Liver (tissue), 9 donors: ENCODE data around the gene PSMD1. TPM values are rescaled to one million over a fixed set of nuclear protein-coding genes. Genes with fewer than 3 reads are reported as not detected.
A peak's percentile ranks its signal among the peaks of the same experiment; 100 is the strongest.

ENCODE experiments used
- DNase-seq: peaks from one replicate; pipeline ENCODE4 v3.0.0-alpha.2; 2017; ENCODE audit warnings: low spot score
- H3K27ac ChIP-seq, 2 donors: one replicate each; pipeline ENCODE4 v1.7.0; 2013; ENCODE audit warnings: inconsistent platforms in 2 of 2, low read length in 2 of 2, control low read depth in 1 of 2, low read depth in 1 of 2, mild to moderate bottlenecking in 1 of 2
- H3K27me3 ChIP-seq, 4 donors: one replicate each; pipeline versions ENCODE4 v1.6.1 to v1.7.0; 2013; ENCODE audit warnings: low read length in 3 of 4, inconsistent platforms in 1 of 4, mild to moderate bottlenecking in 1 of 4, moderate library complexity in 1 of 4; ENCODE audit not compliant: control insufficient read depth in 4 of 4, insufficient read depth in 4 of 4
- H3K36me3 ChIP-seq, 4 donors: one replicate each; pipeline versions ENCODE4 v1.6.1 to v1.7.0; 2013; ENCODE audit warnings: low read length in 3 of 4, mild to moderate bottlenecking in 3 of 4, low read depth in 1 of 4, moderate library complexity in 1 of 4; ENCODE audit not compliant: control insufficient read depth in 4 of 4, insufficient read depth in 3 of 4
- H3K4me1 ChIP-seq, 4 donors: one replicate each; pipeline versions ENCODE4 v1.6.1 to v1.7.0; 2013; ENCODE audit warnings: low read length in 3 of 4, mild to moderate bottlenecking in 3 of 4, moderate library complexity in 1 of 4; ENCODE audit not compliant: control insufficient read depth in 4 of 4, insufficient read depth in 4 of 4
- H3K4me3 ChIP-seq, 3 donors: one replicate each; pipeline versions ENCODE4 v1.6.1 to v1.7.0; 2013; ENCODE audit warnings: low read length in 3 of 3, control low read depth in 1 of 3, low read depth in 1 of 3, mild to moderate bottlenecking in 1 of 3
- H3K9ac ChIP-seq, 2 donors: one replicate each; pipeline ENCODE4 v1.7.0; 2013; ENCODE audit warnings: low read length in 2 of 2, mild to moderate bottlenecking in 2 of 2, moderate library complexity in 2 of 2, control low read depth in 1 of 2, low read depth in 1 of 2
- H3K9me3 ChIP-seq, 4 donors: one replicate each; pipeline versions ENCODE4 v1.6.1 to v1.7.0; 2013; ENCODE audit warnings: low read length in 3 of 4; ENCODE audit not compliant: control insufficient read depth in 4 of 4
- ATF3 ChIP-seq: IDR thresholded peaks from 2 replicates; pipeline ENCODE4 v1.6.1; 2016; ENCODE audit warnings: antibody characterized with exemption
- EGR1 ChIP-seq, 2 donors: IDR thresholded peaks; 2 replicates each; pipeline ENCODE4 v1.6.1; 2016 to 2018; ENCODE audit warnings: antibody characterized with exemption in 2 of 2, low read depth in 2 of 2
- FOXA1 ChIP-seq: IDR thresholded peaks from 2 replicates; pipeline ENCODE4 v1.6.1; 2016; ENCODE audit warnings: antibody characterized with exemption
- FOXA2 ChIP-seq: IDR thresholded peaks from 2 replicates; pipeline ENCODE4 v1.6.1; 2016; ENCODE audit warnings: antibody characterized with exemption
- GABPA ChIP-seq, 2 donors: IDR thresholded peaks in 1 of 2; conservative IDR thresholded peaks in 1 of 2; 2 replicates each; pipeline ENCODE4 v1.6.1; 2016; ENCODE audit warnings: antibody characterized with exemption in 2 of 2, mild to moderate bottlenecking in 1 of 2, moderate library complexity in 1 of 2
- HNF4A ChIP-seq, 2 donors: conservative IDR thresholded peaks; 2 replicates each; pipeline ENCODE4 v1.6.1; 2016; ENCODE audit warnings: antibody characterized with exemption in 2 of 2, mild to moderate bottlenecking in 2 of 2
- HNF4G ChIP-seq: IDR thresholded peaks from 2 replicates; pipeline ENCODE4 v1.6.1; 2016; ENCODE audit warnings: antibody characterized with exemption
- JUND ChIP-seq, 2 donors: IDR thresholded peaks; 2 replicates each; pipeline ENCODE4 v1.6.1; 2016; ENCODE audit warnings: antibody characterized with exemption in 2 of 2
- NR2F2 ChIP-seq: IDR thresholded peaks from 2 replicates; pipeline ENCODE4 v1.6.1; 2016; ENCODE audit warnings: antibody characterized with exemption
- RAD21 ChIP-seq, 2 donors: IDR thresholded peaks; 2 replicates each; pipeline ENCODE4 v1.6.1; 2016; ENCODE audit warnings: antibody characterized with exemption in 2 of 2, mild to moderate bottlenecking in 2 of 2
- RXRA ChIP-seq, 2 donors: IDR thresholded peaks; 2 replicates each; pipeline ENCODE4 v1.6.1; 2017 to 2018; ENCODE audit warnings: antibody characterized with exemption in 2 of 2, mild to moderate bottlenecking in 1 of 2
- SP1 ChIP-seq: IDR thresholded peaks from 2 replicates; pipeline ENCODE4 v1.6.1; 2018; ENCODE audit warnings: antibody characterized with exemption, mild to moderate bottlenecking
- TAF1 ChIP-seq: conservative IDR thresholded peaks from 2 replicates; pipeline ENCODE4 v1.6.1; 2016; ENCODE audit warnings: antibody characterized with exemption, mild to moderate bottlenecking
- YY1 ChIP-seq: IDR thresholded peaks from 2 replicates; pipeline ENCODE4 v1.6.1; 2016; ENCODE audit warnings: antibody characterized with exemption, mild to moderate bottlenecking
- WGBS: extraction: QIAGEN DNeasy Blood & Tissue Kit; methylation state at CpG from one replicate; pipeline ENCODE4 v1.1.7; 2013; 5-methylcytosine and 5-hydroxymethylcytosine counted together
- polyA plus RNA-seq, 2 donors: library from polyadenylated mRNA; stranded (reverse) in 1 of 2; unstranded in 1 of 2; fragments of 200-250 nt in 1 of 2; fragments of >200 nt in 1 of 2; fragmentation: Nextera tagmentation in 1 of 2; extraction: Ambion mirVana in 1 of 2; gene quantifications; one replicate each; pipeline versions ENCODE4 v1.2.1 to v1.2.3, GENCODE V29; 2013 to 2015
- total RNA-seq, 2 donors: library from RNA; depleted of rRNA; stranded (reverse); fragments of >200 nt; gene quantifications; one replicate each; pipeline ENCODE4 v1.2.3, GENCODE V29; 2014
- TF ChIP-seq, protein P1 (sequence below): IDR thresholded peaks from 2 replicates; pipeline ENCODE4 v1.6.1; 2016; ENCODE audit warnings: antibody characterized with exemption
- TF ChIP-seq, protein P2 (sequence below): fragments of 150-350 bp; IDR thresholded peaks from 2 replicates; pipeline ENCODE4 v1.5.1; 2017; ENCODE audit warnings: improper control_type of control experiment, low read depth, low read length; ENCODE audit not compliant: missing input control
- donor health status: healthy.
- donor health status: healthy.
- donor health status: healthy.
- donor health status: healthy.
- donor health status: healthy.

PSMD1 gene
- 10 to 100 TPM; 64.9 to 83.3 TPM for total RNA-seq
- 10 to 100 TPM; 31.7 to 71.3 TPM for polyA plus RNA-seq

GRCh38 chr2:231056453-231057416 is at the start of gene PSMD1:
TSS of gene PSMD1 (plus strand) at chr2:231056867. CDS start at chr2:231057026, 159 bp downstream.
- peaks cover 7 to 63% (median 57%) of the 10 kb centered on the region in 4 donors for H3K4me1 ChIP-seq

GRCh38 chr2:231007286-231008098 is 49.2 kb upstream of the PSMD1 start:
- H3K4me3 ChIP-seq = no peak overlapping the region
- no peak for DNase-seq
- H3K9ac ChIP-seq = no peak overlapping the region
- H3K4me1 ChIP-seq = no peaks in the 10 kb centered on the region
- H3K36me3 ChIP-seq = no peaks in the 10 kb centered on the region
- H3K27me3 ChIP-seq = no peaks in the 10 kb centered on the region
- no peak overlapping the region for H3K27ac ChIP-seq
- WGBS = 77% methylated on average over 10 of the region's 10 CpGs
- H3K9me3 ChIP-seq = no peaks in the 10 kb centered on the region
- TF ChIP-seq YY1 = no peak
- no peak for TF ChIP-seq HNF4A (conservative IDR thresholded peaks at IDR 0.05)
- TF ChIP-seq, protein P1, sequence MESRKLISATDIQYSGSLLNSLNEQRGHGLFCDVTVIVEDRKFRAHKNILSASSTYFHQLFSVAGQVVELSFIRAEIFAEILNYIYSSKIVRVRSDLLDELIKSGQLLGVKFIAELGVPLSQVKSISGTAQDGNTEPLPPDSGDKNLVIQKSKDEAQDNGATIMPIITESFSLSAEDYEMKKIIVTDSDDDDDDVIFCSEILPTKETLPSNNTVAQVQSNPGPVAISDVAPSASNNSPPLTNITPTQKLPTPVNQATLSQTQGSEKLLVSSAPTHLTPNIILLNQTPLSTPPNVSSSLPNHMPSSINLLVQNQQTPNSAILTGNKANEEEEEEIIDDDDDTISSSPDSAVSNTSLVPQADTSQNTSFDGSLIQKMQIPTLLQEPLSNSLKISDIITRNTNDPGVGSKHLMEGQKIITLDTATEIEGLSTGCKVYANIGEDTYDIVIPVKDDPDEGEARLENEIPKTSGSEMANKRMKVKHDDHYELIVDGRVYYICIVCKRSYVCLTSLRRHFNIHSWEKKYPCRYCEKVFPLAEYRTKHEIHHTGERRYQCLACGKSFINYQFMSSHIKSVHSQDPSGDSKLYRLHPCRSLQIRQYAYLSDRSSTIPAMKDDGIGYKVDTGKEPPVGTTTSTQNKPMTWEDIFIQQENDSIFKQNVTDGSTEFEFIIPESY = no peak
- TF ChIP-seq RXRA (IDR thresholded peaks at IDR 0.05) = no peak
- TF ChIP-seq GABPA (IDR thresholded peaks at IDR 0.05 in 1 of 2, conservative IDR thresholded peaks at IDR 0.05 in 1 of 2) = no peak
- TF ChIP-seq ATF3 = no peak
- no peak for TF ChIP-seq EGR1 (IDR thresholded peaks at IDR 0.05; ENCODE audit: low read depth in 2 of 2)
- no peak for TF ChIP-seq NR2F2
- TF ChIP-seq HNF4G = no peak
- no peak for TF ChIP-seq TAF1
- TF ChIP-seq FOXA1 = no peak
- TF ChIP-seq FOXA2 = no peak
- TF ChIP-seq JUND (IDR thresholded peaks at IDR 0.05) = no peak
- TF ChIP-seq, protein P2, sequence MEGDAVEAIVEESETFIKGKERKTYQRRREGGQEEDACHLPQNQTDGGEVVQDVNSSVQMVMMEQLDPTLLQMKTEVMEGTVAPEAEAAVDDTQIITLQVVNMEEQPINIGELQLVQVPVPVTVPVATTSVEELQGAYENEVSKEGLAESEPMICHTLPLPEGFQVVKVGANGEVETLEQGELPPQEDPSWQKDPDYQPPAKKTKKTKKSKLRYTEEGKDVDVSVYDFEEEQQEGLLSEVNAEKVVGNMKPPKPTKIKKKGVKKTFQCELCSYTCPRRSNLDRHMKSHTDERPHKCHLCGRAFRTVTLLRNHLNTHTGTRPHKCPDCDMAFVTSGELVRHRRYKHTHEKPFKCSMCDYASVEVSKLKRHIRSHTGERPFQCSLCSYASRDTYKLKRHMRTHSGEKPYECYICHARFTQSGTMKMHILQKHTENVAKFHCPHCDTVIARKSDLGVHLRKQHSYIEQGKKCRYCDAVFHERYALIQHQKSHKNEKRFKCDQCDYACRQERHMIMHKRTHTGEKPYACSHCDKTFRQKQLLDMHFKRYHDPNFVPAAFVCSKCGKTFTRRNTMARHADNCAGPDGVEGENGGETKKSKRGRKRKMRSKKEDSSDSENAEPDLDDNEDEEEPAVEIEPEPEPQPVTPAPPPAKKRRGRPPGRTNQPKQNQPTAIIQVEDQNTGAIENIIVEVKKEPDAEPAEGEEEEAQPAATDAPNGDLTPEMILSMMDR = no peak

More at GRCh38 chr2:231056453-231057416, at the start of gene PSMD1:
- Histone ChIP-seq H3K9ac (peak within 1 kb of the TSS; percentile 88 to 91), H3K27ac (peak within 1 kb of the TSS; percentile 91 to 96), H3K4me3 (peak within 1 kb of the TSS; percentile 91 to 96 (median 91)), H3K9me3 (no peaks in the 10 kb centered on the region), H3K27me3 (no peaks in the 10 kb centered on the region), H3K36me3 (no peaks in the 10 kb centered on the region)
- DNase-seq = peak; percentile 96
- TF ChIP-seq, protein P2 = peak; percentile 98
- no peak for TF ChIP-seq FOXA2
- TF ChIP-seq YY1 = peak; percentile 98
- TF ChIP-seq RAD21 (IDR thresholded peaks at IDR 0.05) = peak; percentile 57 to 68
- TF ChIP-seq FOXA1 = no peak
- TF ChIP-seq GABPA (IDR thresholded peaks at IDR 0.05 in 1 of 2, conservative IDR thresholded peaks at IDR 0.05 in 1 of 2) = peak in 1 of 2 donors; percentile 53
- TF ChIP-seq, protein P1 = peak; percentile 21
- TF ChIP-seq SP1 = peak; percentile 30
- under 1% methylated on average over 73 of the region's 73 CpGs for WGBS
